MM.1S (cell line): ENCODE data around the gene IGF1R.

Source experiments
- DNase-seq: peaks from one replicate; pipeline ENCODE4 v3.0.0-alpha.2; 2015
- H2AFZ ChIP-seq: fragments of 300-600 bp; sonication (generic); 2 replicates; pipeline ENCODE4 v1.6.0; 2016; ENCODE audit warnings: antibody characterized with exemption, low read length
- H3F3A ChIP-seq: fragments of 300-600 bp; sonication (generic); 2 replicates; pipeline ENCODE4 v1.6.1; 2016; ENCODE audit warnings: mild to moderate bottlenecking, antibody characterized with exemption, low read length, moderate library complexity, mixed read lengths; ENCODE audit not compliant: insufficient read depth
- H3K27ac ChIP-seq: fragments of 300-600 bp; sonication (generic); 2 replicates; pipeline ENCODE4 v1.5.1; 2016; ENCODE audit warnings: mild to moderate bottlenecking, low read length
- H3K27me3 ChIP-seq: fragments of 300-600 bp; sonication (generic); replicated peaks from 2 replicates; pipeline ENCODE4 v1.6.0; 2016; ENCODE audit warnings: low read length; ENCODE audit not compliant: insufficient read depth
- H3K36me3 ChIP-seq: fragments of 300-600 bp; sonication (generic); replicated peaks from 2 replicates; pipeline ENCODE4 v1.6.1; 2016; ENCODE audit warnings: mild to moderate bottlenecking, low read length, mixed read lengths; ENCODE audit not compliant: insufficient read depth
- H3K4me1 ChIP-seq: fragments of 300-600 bp; sonication (generic); 2 replicates; pipeline ENCODE4 v1.6.1; 2016; ENCODE audit warnings: low read length, mixed read lengths
- H3K4me2 ChIP-seq: fragments of 300-600 bp; sonication (generic); 2 replicates; pipeline ENCODE4 v1.6.0; 2016; ENCODE audit warnings: low read depth, low read length
- H3K4me3 ChIP-seq: fragments of 300-600 bp; sonication (generic); 2 replicates; pipeline ENCODE4 v1.5.1; 2016; ENCODE audit warnings: low read length, mixed read lengths
- H3K79me2 ChIP-seq: fragments of 300-600 bp; sonication (generic); 2 replicates; pipeline ENCODE4 v1.6.1; 2016; ENCODE audit warnings: mixed run types, low read length, mixed read lengths
- H3K9ac ChIP-seq: fragments of 300-600 bp; sonication (generic); 2 replicates; pipeline ENCODE4 v1.6.1; 2016; ENCODE audit warnings: low read length, mixed read lengths
- H3K9me2 ChIP-seq: fragments of 300-600 bp; sonication (generic); replicated peaks from 2 replicates; pipeline ENCODE4 v1.6.1; 2016; ENCODE audit warnings: mild to moderate bottlenecking, low read length, mixed read lengths; ENCODE audit not compliant: insufficient read depth
- H3K9me3 ChIP-seq: fragments of 300-600 bp; sonication (generic); replicated peaks from 2 replicates; pipeline ENCODE4 v1.6.1; 2016; ENCODE audit warnings: mild to moderate bottlenecking, low read length, mixed read lengths; ENCODE audit not compliant: insufficient read depth
- H4K20me1 ChIP-seq: fragments of 300-600 bp; sonication (generic); 2 replicates; pipeline ENCODE4 v1.6.1; 2016; ENCODE audit warnings: mild to moderate bottlenecking, low read length, moderate library complexity, mixed read lengths; ENCODE audit not compliant: insufficient read depth
- EZH2 ChIP-seq: fragments of 300-600 bp; sonication (generic); optimal IDR thresholded peaks from 2 replicates; pipeline ENCODE3; 2017; ENCODE audit warnings: low read depth, mild to moderate bottlenecking, antibody characterized with exemption, low read length, mixed read lengths
- EZH2phosphoT487 ChIP-seq: fragments of 300-600 bp; sonication (generic); IDR thresholded peaks from 2 replicates; pipeline ENCODE4 v1.6.1; 2018; ENCODE audit warnings: antibody characterized with exemption, low read length
- TF ChIP-seq, protein P1 (sequence below): fragments of 300-600 bp; sonication (generic); IDR thresholded peaks from 2 replicates; pipeline ENCODE4 v1.5.1; 2016; ENCODE audit warnings: antibody characterized with exemption, low read length, mixed read lengths

The IGF1R gene

GRCh38 chr15:98625614-98626013 lies 22.7 kb upstream of the IGF1R start:
- Histone ChIP-seq H3K4me1 (no peaks in the 10 kb centered on the region), H3K36me3 (no peaks in the 10 kb centered on the region), H3K27me3 (no peaks in the 10 kb centered on the region), H2AFZ (no peak overlapping the region), H3K9me2 (no peaks in the 10 kb centered on the region), H3K79me2 (no peaks in the 10 kb centered on the region), H3K9me3 (no peaks in the 10 kb centered on the region), H3K27ac (no peak overlapping the region), H3K9ac (no peak overlapping the region), H3K4me3 (no peak overlapping the region), H3K4me2 (no peak overlapping the region), H4K20me1 (no peaks in the 10 kb centered on the region), H3F3A (no peaks in the 10 kb centered on the region)
- TF ChIP-seq, protein P1, sequence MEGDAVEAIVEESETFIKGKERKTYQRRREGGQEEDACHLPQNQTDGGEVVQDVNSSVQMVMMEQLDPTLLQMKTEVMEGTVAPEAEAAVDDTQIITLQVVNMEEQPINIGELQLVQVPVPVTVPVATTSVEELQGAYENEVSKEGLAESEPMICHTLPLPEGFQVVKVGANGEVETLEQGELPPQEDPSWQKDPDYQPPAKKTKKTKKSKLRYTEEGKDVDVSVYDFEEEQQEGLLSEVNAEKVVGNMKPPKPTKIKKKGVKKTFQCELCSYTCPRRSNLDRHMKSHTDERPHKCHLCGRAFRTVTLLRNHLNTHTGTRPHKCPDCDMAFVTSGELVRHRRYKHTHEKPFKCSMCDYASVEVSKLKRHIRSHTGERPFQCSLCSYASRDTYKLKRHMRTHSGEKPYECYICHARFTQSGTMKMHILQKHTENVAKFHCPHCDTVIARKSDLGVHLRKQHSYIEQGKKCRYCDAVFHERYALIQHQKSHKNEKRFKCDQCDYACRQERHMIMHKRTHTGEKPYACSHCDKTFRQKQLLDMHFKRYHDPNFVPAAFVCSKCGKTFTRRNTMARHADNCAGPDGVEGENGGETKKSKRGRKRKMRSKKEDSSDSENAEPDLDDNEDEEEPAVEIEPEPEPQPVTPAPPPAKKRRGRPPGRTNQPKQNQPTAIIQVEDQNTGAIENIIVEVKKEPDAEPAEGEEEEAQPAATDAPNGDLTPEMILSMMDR, result no peak
- TF ChIP-seq EZH2phosphoT487 (no peak), EZH2 (no peak)
- no peak for DNase-seq

GRCh38 chr15:98626153-98626552 lies 22.2 kb upstream of the IGF1R start:
- TF ChIP-seq, protein P1, result no peak
- TF ChIP-seq EZH2 (no peak), EZH2phosphoT487 (no peak)
- no peaks in the 10 kb centered on the region for H3K9me3 ChIP-seq
- H3K4me1 ChIP-seq, result no peaks in the 10 kb centered on the region
- no peak overlapping the region for H2AFZ ChIP-seq
- no peaks in the 10 kb centered on the region for H3K27me3 ChIP-seq
- H3K4me3 ChIP-seq, result no peak overlapping the region
- no peak overlapping the region for H3K27ac ChIP-seq
- no peak overlapping the region for H3K9ac ChIP-seq
- H3K79me2 ChIP-seq, result no peaks in the 10 kb centered on the region
- H3K4me2 ChIP-seq, result no peak overlapping the region
- H3K9me2 ChIP-seq, result no peaks in the 10 kb centered on the region
- H4K20me1 ChIP-seq, result no peaks in the 10 kb centered on the region
- no peak for DNase-seq
- H3K36me3 ChIP-seq, result no peaks in the 10 kb centered on the region
- H3F3A ChIP-seq, result no peaks in the 10 kb centered on the region

DNA sequence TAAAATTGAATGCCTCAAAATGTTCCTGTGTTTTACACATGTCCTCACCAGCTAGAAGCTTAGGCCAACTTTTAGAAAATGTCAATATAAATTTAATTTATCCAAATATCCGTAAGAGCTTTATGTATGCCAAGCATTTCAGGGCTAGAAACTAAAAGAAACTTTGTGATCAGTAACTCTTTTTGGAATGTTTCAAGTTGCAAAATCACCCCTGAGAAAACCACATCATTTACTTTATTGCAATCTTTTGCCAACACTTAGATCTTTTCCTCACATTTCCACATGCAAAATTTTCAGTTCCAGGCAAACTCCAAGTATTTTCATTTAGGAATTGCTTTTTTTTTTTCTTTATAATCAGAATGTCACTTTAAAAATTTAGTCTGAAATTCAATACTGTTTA lies 20.1 kb upstream of the IGF1R start:
- Histone ChIP-seq H3F3A (no peaks in the 10 kb centered on the region), H3K4me1 (no peaks in the 10 kb centered on the region), H4K20me1 (no peaks in the 10 kb centered on the region), H3K9ac (no peak overlapping the region), H2AFZ (no peak overlapping the region), H3K9me2 (no peaks in the 10 kb centered on the region), H3K27ac (no peak overlapping the region), H3K79me2 (no peaks in the 10 kb centered on the region), H3K9me3 (no peaks in the 10 kb centered on the region), H3K27me3 (no peaks in the 10 kb centered on the region), H3K4me3 (no peak overlapping the region), H3K36me3 (no peaks in the 10 kb centered on the region), H3K4me2 (no peak overlapping the region)
- no peak for TF ChIP-seq EZH2
- TF ChIP-seq EZH2phosphoT487, result no peak
- TF ChIP-seq, protein P1, result no peak
- no peak for DNase-seq
